Measurements from ENCODE around the gene RYR2. TPM values are rescaled to one million over a fixed set of nuclear protein-coding genes. Genes with fewer than 3 reads are reported as not detected.

Gene RYR2
- total RNA-seq, 1 donor = not detected

DNA sequence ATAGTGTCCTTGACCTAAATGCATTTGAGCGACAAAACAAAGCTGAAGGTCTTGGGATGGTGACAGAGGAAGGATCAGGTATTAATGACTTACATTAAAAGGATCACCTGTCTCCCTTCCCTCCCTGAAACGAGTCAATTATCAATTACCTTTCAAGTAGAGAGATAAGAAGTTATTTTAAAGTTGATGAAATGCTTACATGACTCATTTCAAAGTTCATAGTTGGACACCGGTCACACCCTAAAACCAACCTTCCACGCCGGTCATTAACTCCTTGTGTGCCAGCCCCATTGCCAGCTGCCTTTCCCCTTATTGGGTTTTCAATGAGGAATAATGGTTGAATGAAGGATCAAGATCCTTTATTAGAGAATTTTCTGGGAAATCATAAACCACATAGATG is 719.0 kb downstream of the RYR2 start:
- H3K4me3 ChIP-seq (ENCODE audit: low read depth, low read length) = no peak overlapping the region
- TF ChIP-seq, protein P1, sequence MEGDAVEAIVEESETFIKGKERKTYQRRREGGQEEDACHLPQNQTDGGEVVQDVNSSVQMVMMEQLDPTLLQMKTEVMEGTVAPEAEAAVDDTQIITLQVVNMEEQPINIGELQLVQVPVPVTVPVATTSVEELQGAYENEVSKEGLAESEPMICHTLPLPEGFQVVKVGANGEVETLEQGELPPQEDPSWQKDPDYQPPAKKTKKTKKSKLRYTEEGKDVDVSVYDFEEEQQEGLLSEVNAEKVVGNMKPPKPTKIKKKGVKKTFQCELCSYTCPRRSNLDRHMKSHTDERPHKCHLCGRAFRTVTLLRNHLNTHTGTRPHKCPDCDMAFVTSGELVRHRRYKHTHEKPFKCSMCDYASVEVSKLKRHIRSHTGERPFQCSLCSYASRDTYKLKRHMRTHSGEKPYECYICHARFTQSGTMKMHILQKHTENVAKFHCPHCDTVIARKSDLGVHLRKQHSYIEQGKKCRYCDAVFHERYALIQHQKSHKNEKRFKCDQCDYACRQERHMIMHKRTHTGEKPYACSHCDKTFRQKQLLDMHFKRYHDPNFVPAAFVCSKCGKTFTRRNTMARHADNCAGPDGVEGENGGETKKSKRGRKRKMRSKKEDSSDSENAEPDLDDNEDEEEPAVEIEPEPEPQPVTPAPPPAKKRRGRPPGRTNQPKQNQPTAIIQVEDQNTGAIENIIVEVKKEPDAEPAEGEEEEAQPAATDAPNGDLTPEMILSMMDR (IDR thresholded peaks at IDR 0.05; ENCODE audit: insufficient read depth, low read length) = no peak
- DNase-seq (ENCODE audit: low read depth) = no peak

DNA sequence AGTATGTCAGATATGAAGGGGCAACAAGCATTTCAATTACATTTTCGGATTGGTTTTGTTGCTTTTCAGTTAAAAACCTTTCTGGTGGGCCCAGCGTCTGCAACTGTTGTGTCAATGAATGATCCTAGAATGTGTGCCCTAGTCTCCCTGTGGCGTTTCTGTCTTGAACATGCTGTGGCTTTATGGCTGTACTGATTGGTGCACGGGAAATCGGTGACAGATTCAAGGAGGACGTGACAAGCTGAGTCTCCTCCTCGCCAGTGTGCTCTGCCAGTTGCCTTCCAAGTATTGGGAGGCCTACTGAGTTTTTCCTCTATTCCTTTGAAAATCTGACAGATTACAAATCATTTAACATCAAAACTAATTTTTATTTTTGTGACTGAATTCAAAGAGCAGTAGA is 721.2 kb downstream of the RYR2 start:
- TF ChIP-seq, protein P1 (IDR thresholded peaks at IDR 0.05; ENCODE audit: insufficient read depth, low read length) = no peak
- H3K4me3 ChIP-seq (ENCODE audit: low read depth, low read length) = no peak overlapping the region
- no peak for DNase-seq (ENCODE audit: low read depth)

DNA sequence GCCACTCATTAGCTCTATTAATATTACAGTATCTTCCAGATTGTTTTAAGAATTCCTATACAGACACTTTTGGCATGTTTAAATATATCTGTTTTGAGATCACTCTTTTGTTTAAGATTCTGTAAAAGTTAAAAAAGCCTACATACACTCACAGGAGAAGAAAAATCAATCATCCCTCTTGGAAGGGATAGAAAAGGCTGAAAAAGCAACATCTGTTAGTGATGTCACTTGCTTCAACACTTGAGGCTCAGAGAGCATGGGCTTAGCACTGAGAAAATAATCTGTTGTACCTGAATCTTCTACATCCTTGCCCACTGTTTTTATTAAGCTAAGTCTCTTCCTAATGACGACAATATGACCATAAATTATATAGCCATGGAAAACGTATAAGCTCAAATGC is 721.8 kb downstream of the RYR2 start:
- TF ChIP-seq, protein P1 (IDR thresholded peaks at IDR 0.05; ENCODE audit: insufficient read depth, low read length) = no peak
- no peak for DNase-seq (ENCODE audit: low read depth)
- no peak overlapping the region for H3K4me3 ChIP-seq (ENCODE audit: low read depth, low read length)

DNA sequence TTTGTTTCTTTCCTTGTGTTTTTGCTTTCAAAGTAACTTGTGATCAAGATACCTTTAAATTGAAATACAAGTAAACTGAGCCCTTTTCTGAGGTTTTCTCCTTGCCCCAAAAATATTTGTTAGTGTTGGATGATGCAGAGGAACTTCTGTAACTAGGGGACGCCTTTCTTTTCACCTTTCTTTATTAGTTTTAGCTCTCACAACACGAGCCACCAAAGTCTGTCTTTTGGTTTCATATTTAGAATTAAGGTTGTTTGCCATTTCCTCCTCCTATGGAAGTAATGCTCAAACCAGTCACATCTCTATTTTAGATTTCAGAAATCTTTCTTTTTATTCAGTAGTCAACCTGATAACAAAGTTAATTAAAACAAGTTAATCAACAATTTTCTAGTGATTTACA is 727.9 kb downstream of the RYR2 start:
- DNase-seq (ENCODE audit: low read depth) = no peak
- TF ChIP-seq, protein P1 (IDR thresholded peaks at IDR 0.05; ENCODE audit: insufficient read depth, low read length) = no peak
- no peak overlapping the region for H3K4me3 ChIP-seq (ENCODE audit: low read depth, low read length)

DNA sequence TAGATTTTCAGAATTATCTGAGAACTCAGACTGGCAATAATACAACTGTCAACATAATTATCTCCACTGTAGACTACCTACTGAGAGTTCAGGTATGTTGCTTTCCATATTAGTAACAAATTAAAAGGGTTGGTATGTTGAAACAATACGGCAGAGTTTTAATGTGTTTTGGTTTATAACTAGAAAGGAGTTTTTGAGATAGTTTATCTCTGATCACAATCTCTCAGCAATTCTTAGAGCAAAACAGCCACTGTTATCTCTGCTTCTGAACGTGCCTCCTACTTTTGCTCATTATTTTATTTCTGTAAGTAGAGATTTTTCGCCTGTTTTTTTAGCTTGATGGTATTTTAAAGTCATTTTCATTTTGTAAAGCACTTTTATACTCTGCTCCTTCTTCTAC is 730.0 kb downstream of the RYR2 start:
- no peak for DNase-seq (ENCODE audit: low read depth)
- TF ChIP-seq, protein P1 (IDR thresholded peaks at IDR 0.05; ENCODE audit: insufficient read depth, low read length) = no peak
- no peak overlapping the region for H3K4me3 ChIP-seq (ENCODE audit: low read depth, low read length)

DNA sequence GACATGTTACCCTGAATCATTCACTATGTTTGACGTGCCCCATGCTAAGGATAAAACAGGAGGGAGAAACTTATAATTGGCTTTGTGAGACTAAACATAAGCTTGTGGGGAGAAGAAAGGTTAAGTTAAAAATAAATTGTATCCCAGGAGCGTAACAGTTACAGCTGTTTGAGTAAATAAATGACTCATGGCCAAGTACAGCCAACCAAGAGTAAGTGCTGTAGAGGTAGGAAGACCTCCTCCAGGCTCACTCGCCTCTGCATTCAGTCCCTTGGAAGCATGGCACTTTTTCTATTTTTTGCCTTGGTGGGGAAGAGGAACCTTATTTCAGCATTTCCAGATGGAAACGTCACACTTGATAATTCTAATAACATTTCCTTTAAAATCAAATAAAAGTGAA is 732.3 kb downstream of the RYR2 start:
- no peak for DNase-seq (ENCODE audit: low read depth)

DNA sequence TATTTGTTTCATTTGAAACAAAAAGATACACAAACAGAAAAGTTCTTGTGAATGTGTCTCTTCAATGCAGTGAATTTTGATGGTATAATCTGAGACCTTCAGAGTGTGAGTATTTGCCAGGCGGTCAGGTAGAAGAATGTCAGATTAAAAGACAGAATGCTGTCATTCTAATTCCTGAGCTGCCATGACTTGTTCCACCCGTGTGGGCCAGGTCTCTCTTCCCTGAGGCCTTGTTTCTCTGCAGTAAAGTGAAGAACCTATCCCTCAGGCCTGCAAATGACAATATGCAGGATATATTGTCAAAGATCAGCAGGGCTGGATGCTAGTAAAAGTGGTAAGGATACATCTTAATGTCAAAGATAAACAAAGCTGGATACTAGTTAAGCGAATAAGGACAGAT is 737.4 kb downstream of the RYR2 start:
- TF ChIP-seq, protein P1 (IDR thresholded peaks at IDR 0.05; ENCODE audit: insufficient read depth, low read length) = no peak
- DNase-seq (ENCODE audit: low read depth) = no peak
- H3K4me3 ChIP-seq (ENCODE audit: low read depth, low read length) = no peak overlapping the region

More for the DNA sequence above, 732.3 kb downstream of the RYR2 start:
- no peak overlapping the region for H3K4me3 ChIP-seq (ENCODE audit: low read depth, low read length)
- TF ChIP-seq, protein P1 (IDR thresholded peaks at IDR 0.05; ENCODE audit: insufficient read depth, low read length) = no peak

Data from fibroblast of the aortic adventitia (primary cell).